ENCODE data around the gene LCMT2.
"Not testable (repeated sequence)": the region's sequence is repeated elsewhere in the genome, so short reads cannot be mapped to it uniquely, and the experiment has no call there.

The LCMT2 gene

GRCh38 chr15:43316016-43316970 lies 14.1 kb downstream of the LCMT2 start:
- Histone ChIP-seq H3K4me3 (no peak overlapping the region), H3K27ac (no peak overlapping the region)

GRCh38 chr15:43314171-43314570 lies 16.2 kb downstream of the LCMT2 start:
- H3K27ac ChIP-seq = no peak overlapping the region

GRCh38 chr15:43312378-43312777 lies 18.0 kb downstream of the LCMT2 start:
- H3K4me3 ChIP-seq = no peak overlapping the region
- no peak overlapping the region for H3K27ac ChIP-seq

More at GRCh38 chr15:43314171-43314570, 16.2 kb downstream of the LCMT2 start:
- H3K4me3 ChIP-seq = no peak overlapping the region

- Histone ChIP-seq H3K27ac (no peak within 1 kb of the TSS), H3K4me3 (no peak within 1 kb of the TSS)
Measured at GRCh38 chr15:43302205-43302817, 28.1 kb downstream of the LCMT2 start, which contains the start of gene TGM7. Gene TGM7, minus strand, starts transcription at chr15:43302255.

GRCh38 chr15:43299884-43300283 lies 30.5 kb downstream of the LCMT2 start:
- H3K27ac ChIP-seq = no peak overlapping the region

GRCh38 chr15:43299411-43299810 lies 31.0 kb downstream of the LCMT2 start:
- Histone ChIP-seq H3K4me3 (no peak overlapping the region), H3K27ac (no peak overlapping the region)

More at GRCh38 chr15:43299884-43300283, 30.5 kb downstream of the LCMT2 start:
- H3K4me3 ChIP-seq = no peak overlapping the region

- H3K4me3 ChIP-seq = no peak overlapping the region
- no peak overlapping the region for H3K27ac ChIP-seq
Measured at GRCh38 chr15:43294091-43294706, 36.2 kb downstream of the LCMT2 start.

GRCh38 chr15:43293432-43293831 lies 36.9 kb downstream of the LCMT2 start:
- H3K27ac ChIP-seq = no peak overlapping the region
- no peak overlapping the region for H3K4me3 ChIP-seq

- Histone ChIP-seq H3K4me3 (no peak overlapping the region), H3K27ac (no peak overlapping the region)
Measured at GRCh38 chr15:43292375-43293078, 37.8 kb downstream of the LCMT2 start.

GRCh38 chr15:43289656-43290055 lies 40.7 kb downstream of the LCMT2 start:
- not testable (repeated sequence) for H3K4me3 ChIP-seq, H3K27ac ChIP-seq

GRCh38 chr15:43287254-43287653 lies 43.1 kb downstream of the LCMT2 start:
- Histone ChIP-seq H3K4me3 (no peak overlapping the region), H3K27ac (no peak overlapping the region)

GRCh38 chr15:43286074-43286473 lies 44.3 kb downstream of the LCMT2 start:
- H3K27ac ChIP-seq = no peak overlapping the region

GRCh38 chr15:43285609-43286037 lies 44.8 kb downstream of the LCMT2 start:
- H3K27ac ChIP-seq = no peak overlapping the region

More at GRCh38 chr15:43286074-43286473, 44.3 kb downstream of the LCMT2 start:
- H3K4me3 ChIP-seq = no peak overlapping the region

GRCh38 chr15:43283526-43283925 lies 46.8 kb downstream of the LCMT2 start:
- no peak overlapping the region for H3K4me3 ChIP-seq
- H3K27ac ChIP-seq = no peak overlapping the region

More at GRCh38 chr15:43285609-43286037, 44.8 kb downstream of the LCMT2 start:
- no peak overlapping the region for H3K4me3 ChIP-seq

GRCh38 chr15:43281926-43282602 lies 48.3 kb downstream of the LCMT2 start:
- H3K27ac ChIP-seq = no peak overlapping the region
- no peak overlapping the region for H3K4me3 ChIP-seq

GRCh38 chr15:43280996-43281395 lies 49.4 kb downstream of the LCMT2 start:
- Histone ChIP-seq H3K4me3 (no peak overlapping the region), H3K27ac (no peak overlapping the region)

- no peak overlapping the region for H3K27ac ChIP-seq
- no peak overlapping the region for H3K4me3 ChIP-seq
Measured at GRCh38 chr15:43279496-43279895, 50.9 kb downstream of the LCMT2 start.

GRCh38 chr15:43278869-43279268 lies 51.5 kb downstream of the LCMT2 start:
- Histone ChIP-seq H3K4me3 (no peak overlapping the region), H3K27ac (no peak overlapping the region)

- no peak overlapping the region for H3K27ac ChIP-seq
- no peak overlapping the region for H3K4me3 ChIP-seq
Measured at GRCh38 chr15:43277901-43278300, 52.5 kb downstream of the LCMT2 start.

Measured in skin epidermis (tissue), 12 donors.